Vagina (tissue), 2 donors: Measurements from ENCODE around the gene TSPAN12.

ENCODE experiments used
- CTCF ChIP-seq, 3 experiments: fragments of 450-650 bp in 2 of 3; fragments of 200-600 bp in 1 of 3; sonication (generic) in 1 of 3; IDR thresholded peaks; one replicate each; pipeline ENCODE4 v1.5.1; 2017 to 2019; ENCODE audit warnings: antibody characterized with exemption in 3 of 3, mild to moderate bottlenecking in 2 of 3, moderate library complexity in 2 of 3
- POLR2AphosphoS5 ChIP-seq, 2 donors: sonication (generic); formaldehyde crosslinking; IDR thresholded peaks; one replicate each; pipeline ENCODE4 v1.9.0; 2017; ENCODE audit warnings: antibody characterized with exemption in 2 of 2, mild to moderate bottlenecking in 2 of 2, low read depth in 1 of 2; ENCODE audit not compliant: insufficient read depth in 1 of 2

GRCh38 chr7:120865191-120865981, 7.4 kb upstream of the TSPAN12 start:
- TF ChIP-seq POLR2AphosphoS5 (IDR thresholded peaks at IDR 0.05; ENCODE audit: insufficient read depth in 1 of 2, low read depth in 1 of 2) (no peak), CTCF (IDR thresholded peaks at IDR 0.05) (no peak)
